Gastroesophageal sphincter (tissue), 3 donors: ENCODE measurements around the gene C11orf52.

Source experiments
- EP300 ChIP-seq: sonication (generic); formaldehyde crosslinking; IDR thresholded peaks from one replicate; pipeline ENCODE4 v1.6.1; 2017; ENCODE audit warnings: antibody characterized with exemption, mild to moderate bottlenecking
- POLR2A ChIP-seq, 2 donors: fragments of 450-650 bp; IDR thresholded peaks; one replicate each; pipeline ENCODE4 v1.6.1; 2017; ENCODE audit warnings: antibody characterized with exemption in 2 of 2, mild to moderate bottlenecking in 2 of 2, moderate library complexity in 1 of 2
- POLR2AphosphoS5 ChIP-seq: sonication (generic); formaldehyde crosslinking; IDR thresholded peaks from one replicate; pipeline ENCODE4 v1.6.1; 2017; ENCODE audit warnings: antibody characterized with exemption
- TF ChIP-seq, protein P1 (sequence below), 4 experiments: fragments of 200-600 bp in 2 of 4; fragments of 450-650 bp in 2 of 4; sonication (generic) in 1 of 4; IDR thresholded peaks; one replicate each; pipeline ENCODE4 v1.5.1; 2017 to 2019; ENCODE audit warnings: antibody characterized with exemption in 4 of 4, mild to moderate bottlenecking in 2 of 4, moderate library complexity in 2 of 4

DNA sequence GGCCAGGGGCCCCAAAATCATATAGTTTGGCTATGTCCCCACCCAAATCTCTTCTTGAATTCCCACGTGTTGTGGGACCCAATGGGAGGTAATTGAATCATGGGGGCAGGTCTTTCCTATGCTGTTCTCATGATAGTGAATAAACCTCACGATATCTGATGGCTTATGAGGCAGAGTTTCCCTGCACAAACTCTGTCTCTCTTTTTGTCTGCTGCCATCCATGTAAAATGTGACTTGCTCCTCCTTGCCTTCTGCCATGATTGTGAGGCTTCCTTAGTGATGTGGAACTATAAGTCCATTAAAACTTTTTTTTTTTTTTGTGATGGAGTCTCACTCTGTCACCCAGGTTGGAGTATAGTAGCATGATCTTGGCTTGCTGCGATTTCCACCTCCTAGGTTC, 32.9 kb downstream of the C11orf52 start:
- TF ChIP-seq, protein P1, sequence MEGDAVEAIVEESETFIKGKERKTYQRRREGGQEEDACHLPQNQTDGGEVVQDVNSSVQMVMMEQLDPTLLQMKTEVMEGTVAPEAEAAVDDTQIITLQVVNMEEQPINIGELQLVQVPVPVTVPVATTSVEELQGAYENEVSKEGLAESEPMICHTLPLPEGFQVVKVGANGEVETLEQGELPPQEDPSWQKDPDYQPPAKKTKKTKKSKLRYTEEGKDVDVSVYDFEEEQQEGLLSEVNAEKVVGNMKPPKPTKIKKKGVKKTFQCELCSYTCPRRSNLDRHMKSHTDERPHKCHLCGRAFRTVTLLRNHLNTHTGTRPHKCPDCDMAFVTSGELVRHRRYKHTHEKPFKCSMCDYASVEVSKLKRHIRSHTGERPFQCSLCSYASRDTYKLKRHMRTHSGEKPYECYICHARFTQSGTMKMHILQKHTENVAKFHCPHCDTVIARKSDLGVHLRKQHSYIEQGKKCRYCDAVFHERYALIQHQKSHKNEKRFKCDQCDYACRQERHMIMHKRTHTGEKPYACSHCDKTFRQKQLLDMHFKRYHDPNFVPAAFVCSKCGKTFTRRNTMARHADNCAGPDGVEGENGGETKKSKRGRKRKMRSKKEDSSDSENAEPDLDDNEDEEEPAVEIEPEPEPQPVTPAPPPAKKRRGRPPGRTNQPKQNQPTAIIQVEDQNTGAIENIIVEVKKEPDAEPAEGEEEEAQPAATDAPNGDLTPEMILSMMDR (IDR thresholded peaks at IDR 0.05), result no peak
- TF ChIP-seq POLR2A (IDR thresholded peaks at IDR 0.05) (no peak), EP300 (no peak), POLR2AphosphoS5 (no peak)
